HT-29 (cell line): ENCODE measurements around the gene PFKL. TPM values are rescaled to one million over a fixed set of nuclear protein-coding genes. Genes with fewer than 3 reads are reported as not detected.
A peak's percentile ranks its signal among the peaks of the same experiment; 100 is the strongest.

Experiments
- DNase-seq: peaks from one replicate; pipeline ENCODE4 v3.0.0-alpha.2; 2015; ENCODE audit warnings: low spot score
- total RNA-seq: library from RNA; depleted of rRNA; stranded (reverse); fragments of >200 nt; shearing (Covaris generic); gene quantifications from 2 replicates; pipeline ENCODE4 v1.2.3, GENCODE V29; 2014; rRNA removed

Gene PFKL
- total RNA-seq: 142 and 154 TPM in 2 replicates

DNA sequence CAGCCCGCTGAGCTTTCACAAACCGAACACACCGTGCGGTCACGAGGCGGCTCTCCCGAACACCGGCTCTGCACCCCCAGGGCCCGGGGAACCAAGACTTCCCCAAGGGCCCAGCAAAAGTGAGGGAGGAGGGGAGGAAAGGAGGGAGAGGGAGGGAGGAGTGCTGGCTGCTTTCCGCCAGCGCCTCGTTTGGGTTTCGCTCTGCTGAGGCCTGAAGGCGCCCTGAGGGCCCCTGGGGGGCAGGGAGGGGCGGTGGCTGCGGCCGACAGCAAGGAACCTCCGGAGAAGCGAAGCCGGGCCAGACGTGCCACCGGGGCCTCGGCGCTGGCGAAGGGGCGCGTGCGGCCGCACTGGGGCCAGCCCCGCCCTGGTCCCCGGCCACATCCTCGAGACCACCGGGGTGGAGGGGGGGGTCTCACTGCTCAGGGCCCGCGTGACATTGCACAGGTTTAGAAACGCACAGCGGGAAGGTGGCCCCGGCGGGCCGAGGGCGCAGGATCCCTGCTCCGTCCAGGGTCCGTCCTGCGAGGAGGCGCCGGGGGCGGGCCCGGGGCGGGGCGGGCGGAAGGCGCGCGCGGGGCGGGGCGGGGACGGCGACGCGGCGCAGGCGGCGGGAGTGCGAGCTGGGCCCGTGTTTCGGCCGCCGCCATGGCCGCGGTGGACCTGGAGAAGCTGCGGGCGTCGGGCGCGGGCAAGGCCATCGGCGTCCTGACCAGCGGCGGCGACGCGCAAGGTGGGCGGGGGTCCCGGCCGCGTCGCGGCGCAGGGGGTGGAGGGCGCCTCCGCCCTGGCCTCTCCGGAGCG, at the start of gene PFKL:
PFKL (plus strand) TSS at position 596 of the 804 bp plus-strand sequence; CDS start at position 649, 53 bp downstream.
- peak; percentile 25 for DNase-seq

DNA sequence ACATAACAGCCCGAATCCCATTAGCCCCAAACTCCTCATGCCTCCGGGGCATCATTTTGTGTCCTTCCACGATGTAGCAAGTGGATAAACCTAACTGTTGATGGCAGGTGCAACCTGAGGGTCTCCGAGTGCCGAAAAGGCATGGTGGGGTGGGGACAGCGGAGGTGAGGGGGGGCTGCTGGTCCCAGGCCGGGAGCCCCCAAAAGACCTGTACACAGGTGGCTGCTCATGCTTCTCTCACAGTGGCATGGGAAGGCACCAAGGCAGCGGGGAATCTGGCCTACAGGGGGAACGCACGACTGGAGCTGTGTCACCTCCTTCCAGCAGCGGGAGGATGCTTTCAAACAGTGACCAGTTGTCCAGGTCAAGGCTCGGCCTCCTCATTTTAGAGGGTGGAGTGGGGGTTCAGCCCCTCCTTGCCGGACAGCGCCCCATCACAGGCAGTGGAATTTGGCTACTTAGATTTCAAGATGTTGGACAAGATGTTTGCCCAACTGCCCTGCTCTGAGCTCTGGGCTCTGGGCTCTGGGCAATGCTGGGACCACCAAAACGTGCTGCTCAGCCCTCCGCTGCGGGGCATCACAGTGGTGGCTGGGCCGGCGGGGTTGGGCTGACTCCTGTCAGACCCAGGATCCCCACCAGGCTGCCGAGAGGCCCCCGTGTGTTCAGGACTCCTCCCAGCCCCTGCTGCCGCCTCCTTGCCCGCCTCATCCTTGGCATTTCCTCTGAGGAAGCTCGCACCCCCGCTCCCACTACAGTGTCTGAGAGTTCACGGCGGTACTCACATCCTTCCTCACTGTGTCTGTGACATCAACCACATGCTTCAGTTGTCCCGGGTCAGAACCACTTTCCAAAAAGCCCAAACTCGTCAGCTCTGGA, 45.8 kb upstream of the PFKL start:
- DNase-seq: no peak

DNA sequence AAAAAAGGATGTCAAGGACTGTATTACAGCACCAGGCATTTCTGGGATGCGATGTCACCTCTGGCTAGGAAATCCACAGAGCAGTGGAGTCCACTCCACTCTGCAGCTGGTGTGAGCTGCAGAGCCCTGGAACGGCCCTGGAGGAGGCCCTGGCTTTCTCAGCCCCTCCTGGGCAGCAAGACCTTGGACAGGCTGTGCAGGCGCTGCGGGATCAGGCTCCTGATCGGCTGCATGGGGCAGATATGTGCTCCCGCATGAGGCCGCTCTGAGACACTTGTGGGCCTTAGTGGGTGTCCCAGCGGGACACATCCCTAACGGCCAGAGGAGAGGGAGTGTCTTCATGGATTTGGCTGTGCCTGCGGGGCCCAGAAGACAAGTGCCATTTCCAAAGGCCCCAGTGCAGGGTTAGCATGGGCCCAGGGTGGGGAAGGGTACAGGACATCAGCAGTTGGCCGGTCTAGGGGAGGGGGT, 44.3 kb upstream of the PFKL start:
- no peak for DNase-seq

DNA sequence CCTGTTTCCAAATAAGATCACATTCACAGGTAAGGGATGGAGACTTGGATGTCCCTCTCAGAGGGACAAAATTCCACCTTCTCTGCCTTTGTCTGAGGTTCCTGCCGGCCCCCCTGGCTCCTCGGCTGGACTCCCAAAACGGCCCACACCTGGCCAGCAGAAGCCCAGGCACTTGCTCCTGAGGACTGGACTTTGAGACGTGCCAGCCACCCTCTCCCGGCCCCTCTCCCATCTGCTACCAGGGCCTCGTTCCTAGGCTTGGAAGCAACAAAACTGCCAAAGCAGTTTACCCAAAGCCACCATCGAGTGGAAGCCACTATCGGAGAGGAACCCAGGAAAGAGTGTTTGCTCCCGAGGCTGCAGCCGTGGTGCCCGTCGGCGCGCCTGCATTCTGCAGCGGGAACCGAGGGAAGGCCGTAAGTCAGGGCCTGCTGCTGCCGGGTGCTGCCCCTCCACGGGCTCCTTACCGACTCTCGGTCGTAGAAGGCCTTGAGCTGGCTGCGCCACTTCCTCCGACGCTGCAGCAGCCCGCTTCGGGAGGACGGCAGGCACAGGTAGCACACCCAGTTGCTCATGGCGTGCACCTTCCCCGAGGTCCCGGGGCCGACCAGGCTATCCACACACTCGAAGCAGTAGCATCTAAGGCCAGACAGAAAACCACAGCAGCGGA, 41.7 kb upstream of the PFKL start:
- no peak for DNase-seq

DNA sequence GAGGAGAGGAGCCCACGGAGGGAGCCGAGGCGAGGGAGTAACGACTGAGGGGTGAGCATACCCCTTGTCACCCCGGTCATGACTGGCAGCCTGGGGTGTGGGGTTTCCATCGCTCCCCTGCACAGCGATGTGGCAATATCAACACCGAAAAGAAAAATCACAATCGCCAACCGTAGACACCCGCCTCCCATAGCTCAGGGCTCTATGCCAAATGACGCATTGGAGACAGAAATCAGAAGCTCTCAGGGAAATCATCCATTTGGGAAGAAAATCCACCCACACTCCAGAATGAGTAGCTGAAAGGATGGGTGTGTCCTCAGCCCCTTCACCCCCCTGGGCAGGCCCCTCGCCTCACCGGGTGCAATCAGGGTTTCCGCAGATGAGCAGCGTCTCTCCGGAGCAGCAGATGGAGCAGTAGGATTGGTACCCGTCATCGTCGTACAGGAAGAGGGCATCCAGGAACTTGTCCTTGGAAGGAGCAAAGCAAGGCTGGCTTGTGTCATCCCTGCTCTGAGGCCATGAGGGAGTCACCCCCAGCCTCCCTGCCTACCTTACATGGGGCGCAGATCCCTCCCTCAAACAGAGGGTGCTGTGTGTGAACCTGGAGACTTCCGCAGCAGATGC, 40.7 kb upstream of the PFKL start:
- no peak for DNase-seq

DNA sequence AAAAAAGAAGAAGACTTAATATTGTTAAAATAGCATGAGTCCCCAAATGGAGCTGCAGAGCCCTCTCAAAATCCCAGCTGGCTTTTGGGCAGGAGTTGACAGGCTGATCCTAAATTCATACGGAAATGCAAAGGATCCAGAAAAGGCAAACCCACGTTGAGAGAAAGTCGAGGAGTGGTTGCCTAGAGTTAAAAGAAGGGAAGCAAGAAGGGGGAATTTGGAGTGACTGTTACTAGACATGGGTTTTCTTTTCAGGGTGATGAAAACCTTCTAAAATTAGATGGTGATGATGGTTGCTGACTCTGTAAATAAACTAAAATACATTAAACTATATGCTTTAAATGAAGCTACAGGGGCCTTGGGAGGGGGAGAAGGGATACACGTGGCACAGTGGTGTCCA, 39.8 kb upstream of the PFKL start:
- no peak for DNase-seq

DNA sequence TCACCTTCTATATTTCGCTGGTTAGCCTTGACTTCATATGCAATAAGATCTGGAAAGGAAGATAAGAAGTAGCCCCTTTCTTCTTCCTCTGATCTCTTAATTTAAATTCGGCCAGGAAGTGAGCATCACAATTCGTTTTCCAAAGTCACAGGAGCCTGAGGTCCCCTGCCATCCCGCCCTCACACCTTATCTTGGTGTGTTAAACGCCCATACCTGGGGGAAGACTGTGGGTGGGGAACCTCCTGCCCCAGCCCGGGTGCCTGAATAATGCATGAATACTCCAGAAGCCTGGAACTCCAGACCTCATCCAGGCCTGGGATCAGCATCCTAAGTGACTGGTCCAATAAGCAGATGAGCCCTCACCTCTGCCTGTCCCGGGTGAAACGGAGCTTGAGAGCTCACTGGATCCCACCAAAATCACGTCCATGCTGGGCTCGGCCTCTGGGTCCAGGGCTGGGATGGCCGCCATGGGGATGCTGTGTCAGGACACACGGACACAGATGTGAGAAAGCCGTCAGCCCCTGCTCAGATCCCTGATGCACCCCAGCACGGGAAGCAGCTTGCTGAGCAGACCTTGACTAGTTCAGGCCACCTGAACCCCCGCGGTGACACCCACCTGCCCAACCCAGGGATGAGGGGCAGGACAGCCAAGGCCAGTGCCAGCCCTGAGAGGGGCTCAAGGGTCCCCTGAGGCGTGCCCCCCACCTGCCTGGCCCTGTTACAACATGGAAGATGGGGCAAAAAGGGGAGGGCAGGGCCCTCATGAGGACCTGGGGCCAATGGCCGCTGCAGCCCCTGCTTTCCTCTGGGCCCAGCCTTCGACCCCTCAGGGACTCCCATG, 38.8 kb upstream of the PFKL start:
- DNase-seq: no peak

DNA sequence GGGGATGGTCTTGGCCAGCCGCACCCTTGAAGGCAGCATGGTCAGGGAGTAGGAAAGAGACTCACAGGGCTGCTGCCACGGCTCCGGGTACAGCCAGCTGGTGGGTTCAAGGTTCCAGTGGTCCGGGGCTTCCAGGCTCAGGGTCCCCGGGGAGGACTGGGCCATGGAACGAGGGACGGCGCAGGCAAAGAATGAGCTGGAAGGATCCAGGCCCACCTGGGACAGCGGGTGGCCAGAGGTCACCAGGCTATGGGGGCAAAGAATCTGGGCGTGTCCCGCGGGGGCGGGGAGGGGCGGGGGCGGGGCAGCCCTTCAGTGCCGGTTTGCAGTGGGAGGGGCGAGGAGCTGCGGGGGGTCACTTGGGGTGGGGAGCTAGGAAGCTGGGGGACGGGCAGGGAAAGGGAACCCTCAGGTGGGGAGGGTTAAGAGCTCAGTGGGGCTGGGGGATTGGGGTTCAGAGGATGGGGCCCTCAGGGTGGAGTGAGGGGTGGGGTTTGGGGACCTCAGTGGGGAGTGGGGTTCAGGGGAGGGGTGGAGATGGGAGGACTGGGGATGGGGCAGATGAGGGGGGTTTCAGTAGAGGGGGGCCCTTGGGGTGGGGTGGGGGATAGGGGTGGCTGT, 38.1 kb upstream of the PFKL start, which contains the start of gene DNMT3L:
DNMT3L (minus strand) TSS at position 223 of the 621 bp plus-strand sequence. CDS start 638 bp downstream, outside the sequence.
- DNase-seq: no peak

DNA sequence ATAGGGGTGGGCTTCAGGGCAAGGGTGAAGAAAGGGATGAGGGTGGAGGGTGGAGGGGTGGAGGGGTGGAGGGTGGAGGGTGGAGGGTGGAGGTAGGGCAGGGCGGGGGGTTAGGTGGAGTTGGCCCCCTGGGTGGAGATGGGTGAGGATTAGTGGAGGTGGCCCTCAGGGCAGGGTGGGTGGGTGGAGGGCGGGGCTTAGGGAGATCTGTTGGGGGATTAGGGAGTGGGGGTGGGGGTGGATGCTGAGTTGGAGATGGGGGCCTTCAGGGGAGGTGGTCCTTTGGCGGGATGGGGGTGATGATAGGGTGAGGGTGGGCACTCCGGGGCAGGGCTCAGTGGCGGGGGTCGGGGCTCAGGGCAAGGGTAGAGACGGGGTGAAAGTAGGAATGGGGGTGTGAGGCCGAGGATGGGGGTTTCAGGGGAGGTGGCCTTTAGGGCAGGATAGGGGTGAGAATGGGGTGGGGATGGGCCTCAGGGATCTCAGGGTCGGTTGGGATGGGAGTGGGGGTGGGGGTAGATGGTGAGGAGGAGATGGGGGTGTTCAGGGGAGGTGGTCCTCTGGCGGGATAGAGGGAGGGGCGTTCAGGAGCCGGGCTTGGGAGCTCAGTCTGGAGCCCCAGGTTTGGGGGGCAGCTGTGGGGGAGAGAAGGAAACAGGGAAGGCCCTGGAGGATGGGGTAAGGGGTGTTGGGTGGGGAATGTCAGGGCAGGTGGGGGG, 37.4 kb upstream of the PFKL start:
- no peak for DNase-seq

DNA sequence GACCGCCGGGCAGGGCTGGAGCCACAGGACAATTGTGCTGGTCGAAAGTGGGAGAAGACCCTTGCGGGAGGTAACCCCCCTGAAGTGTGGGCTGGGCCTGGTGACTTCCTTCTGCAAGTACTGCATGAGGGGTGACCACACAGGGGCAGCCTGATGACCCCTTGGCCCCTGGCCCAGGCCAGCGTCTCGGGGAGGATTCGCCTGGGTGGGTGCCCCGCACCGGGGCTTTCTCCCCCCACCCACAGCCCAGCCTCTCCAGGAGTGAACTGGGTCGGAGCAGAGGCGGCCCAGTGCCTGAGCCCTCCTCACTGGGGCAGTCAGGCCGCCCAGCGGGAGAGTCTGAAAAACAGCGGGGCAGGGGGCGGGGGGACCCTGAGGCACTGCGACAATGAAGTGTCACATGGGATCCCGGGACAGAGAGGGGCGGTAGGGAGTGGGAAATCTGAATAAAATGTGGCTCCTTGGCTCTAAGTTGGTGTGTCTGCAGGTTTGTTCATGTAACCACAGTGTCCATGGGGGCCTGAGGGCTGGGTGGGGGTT, 36.6 kb upstream of the PFKL start:
- DNase-seq: no peak

DNA sequence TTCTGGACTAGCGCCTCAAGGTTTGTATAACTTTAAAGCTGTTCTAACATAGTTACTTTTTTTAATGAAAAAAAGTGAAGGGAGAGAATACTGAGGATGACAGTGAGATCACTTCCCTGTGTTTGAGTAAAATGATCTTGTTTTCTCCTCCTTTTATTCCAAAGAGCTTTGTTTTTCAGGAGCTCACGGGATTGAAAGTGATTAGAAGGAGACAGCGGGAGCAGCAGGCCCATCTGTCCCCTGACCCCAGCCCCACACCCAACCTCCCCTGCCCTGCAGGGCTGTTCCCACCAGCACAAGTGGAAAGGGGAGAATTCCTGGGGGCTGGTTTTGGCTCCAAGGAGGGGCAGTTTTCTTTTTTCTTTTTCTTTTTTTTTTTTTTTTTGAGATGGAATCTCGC, 36.1 kb upstream of the PFKL start:
- no peak for DNase-seq

DNA sequence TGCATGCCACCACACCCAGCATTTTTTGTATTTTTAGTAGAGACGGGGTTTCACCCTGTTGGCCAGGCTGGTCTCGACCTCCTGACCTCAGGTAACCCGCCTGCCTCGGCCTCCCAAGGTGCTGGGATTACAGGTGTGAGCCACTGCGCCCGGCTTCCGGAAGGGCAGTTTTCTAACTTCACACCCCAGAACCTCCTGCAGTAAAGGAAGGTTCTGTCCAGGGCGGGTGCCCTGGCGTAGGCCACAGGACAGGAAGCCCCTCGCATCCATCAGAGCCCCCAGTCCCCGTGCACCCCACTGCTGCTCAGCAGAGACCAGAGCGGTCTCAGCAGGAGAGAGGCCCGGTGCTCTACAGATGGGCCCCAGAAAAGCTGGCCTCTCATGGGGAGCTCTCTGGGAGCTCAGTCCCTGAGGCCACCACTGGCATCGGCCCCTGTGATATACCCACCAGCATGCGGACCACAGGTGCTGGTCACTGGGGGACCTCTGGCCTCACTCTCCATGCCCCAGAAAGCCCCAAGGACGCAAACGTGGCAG, 34.1 kb upstream of the PFKL start:
- DNase-seq: no peak

DNA sequence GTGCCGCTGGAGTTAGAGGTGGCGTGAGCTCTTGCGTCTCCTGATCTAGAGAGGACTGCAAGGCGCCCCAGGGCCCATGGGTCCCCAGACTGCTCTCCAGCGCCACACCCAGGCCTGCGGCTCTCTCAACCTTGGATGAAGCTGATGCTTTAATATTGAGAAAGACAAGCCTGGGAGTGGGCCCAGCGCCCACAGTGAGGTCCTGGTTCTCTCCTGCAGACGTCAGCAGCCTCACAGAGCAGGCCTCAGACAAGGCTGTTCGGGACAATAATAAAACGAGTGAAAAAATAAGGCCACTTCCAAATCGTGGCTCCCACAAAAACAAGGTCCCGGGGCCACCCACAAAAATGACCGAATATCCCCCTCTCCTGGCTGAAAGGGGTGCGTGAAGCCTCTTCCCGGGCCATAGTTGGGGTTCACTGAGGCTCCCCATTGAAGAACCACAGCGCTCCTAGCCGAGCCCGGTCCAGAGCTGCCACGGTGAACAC, 32.2 kb upstream of the PFKL start:
- peak; percentile 9 for DNase-seq

DNA sequence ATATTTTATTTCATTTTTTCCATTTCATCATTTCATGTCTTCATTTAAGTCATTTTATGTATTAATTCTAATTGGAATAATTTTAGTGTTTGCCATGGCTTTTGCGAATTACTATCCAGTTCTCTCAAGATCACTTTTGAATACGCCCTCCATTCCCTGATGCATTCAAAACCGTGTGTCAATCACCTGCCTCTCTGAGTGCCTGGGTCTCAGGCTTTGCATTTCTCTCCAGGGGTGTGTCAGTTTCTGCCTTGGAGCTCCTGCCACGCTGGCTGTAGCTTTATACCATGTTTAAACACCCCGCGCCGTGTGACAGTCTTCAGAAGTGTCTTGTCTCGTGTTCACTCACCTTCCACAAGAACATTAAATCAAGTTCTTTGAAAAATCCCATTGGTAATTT, 30.8 kb upstream of the PFKL start:
- no peak for DNase-seq

DNA sequence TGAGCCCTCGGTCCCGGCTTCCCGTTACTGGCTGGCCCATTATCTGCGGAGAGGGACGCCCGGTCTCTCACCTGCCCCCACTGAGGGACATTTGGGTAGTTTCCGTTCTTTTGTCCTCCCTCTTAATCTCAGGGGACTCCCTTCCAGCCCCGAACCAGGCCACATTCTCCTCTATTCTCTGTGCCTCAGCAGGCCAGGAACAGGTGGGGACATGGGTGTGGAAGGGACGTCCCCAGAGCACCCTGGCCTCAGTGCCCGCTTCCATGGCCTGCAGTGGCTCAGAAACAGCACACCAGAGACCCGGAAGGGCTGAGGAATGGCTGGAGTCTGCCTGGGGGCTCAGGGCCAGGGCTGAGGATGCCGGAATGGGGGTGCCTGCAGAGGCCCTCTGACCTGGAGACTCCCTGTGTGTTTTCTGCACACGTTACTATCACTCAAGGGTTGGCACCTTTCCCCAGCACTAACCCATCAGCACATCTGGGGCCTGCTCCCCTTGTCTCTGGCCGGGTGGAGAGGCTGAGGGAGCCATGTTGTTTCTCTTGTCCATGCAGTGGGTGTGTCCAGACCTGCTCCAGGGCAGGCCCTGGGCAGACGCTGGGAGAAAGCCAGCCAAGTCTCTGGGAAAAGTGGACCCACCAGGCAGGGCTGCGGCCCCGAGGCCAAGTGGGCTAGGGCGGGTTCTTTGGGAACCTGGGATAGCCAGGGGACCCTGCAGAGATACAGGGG, 28.1 kb upstream of the PFKL start:
- no peak for DNase-seq

DNA sequence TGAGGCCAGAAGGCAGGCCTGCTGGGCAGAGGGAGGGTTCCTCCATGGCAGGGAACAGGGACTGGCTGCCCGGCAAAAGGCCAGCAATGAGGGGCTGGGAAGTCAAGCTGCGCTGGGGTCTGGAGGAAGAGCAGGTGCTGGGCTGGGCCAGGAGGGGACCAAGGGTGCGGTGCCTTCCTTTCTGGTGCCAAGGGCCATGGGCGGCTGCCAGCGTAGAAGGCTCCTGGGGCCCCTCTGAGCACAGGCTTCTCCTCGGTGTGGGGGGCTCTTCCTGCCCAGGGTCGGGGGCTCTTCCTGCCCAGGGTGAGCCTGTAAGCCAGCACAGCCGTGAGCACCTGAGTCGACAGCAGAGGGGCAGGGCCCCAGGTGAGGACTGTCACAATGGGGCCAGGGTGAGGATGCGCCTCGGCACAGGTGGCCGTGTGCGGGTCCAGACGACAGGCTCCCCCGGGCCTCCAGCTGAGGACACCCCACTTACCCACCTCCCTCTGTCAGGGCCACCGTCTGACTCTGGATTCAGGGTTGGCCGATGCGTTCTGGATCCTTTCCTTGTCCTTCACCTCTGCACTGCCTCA, 27.5 kb upstream of the PFKL start:
- no peak for DNase-seq

DNA sequence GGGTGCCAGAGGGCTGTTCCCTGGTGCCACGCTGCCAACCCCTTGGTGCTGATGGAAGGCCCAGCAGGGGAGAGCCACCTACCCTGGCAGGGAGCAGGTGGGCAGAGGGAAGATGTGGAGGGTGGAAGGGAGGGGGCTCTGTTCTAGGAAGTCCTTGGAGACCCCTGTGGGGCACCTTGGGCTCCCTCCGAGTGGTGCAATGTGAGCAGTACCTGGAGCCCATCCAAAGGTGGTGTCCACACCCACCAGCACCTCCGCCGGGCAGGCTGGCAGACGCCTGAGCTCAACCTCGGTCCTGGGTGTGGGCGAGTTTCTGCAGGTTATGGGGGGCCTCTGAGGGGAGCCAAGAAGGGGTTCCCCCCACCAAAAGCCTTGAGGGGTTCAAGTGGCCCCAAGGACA, 26.8 kb upstream of the PFKL start:
- no peak for DNase-seq

DNA sequence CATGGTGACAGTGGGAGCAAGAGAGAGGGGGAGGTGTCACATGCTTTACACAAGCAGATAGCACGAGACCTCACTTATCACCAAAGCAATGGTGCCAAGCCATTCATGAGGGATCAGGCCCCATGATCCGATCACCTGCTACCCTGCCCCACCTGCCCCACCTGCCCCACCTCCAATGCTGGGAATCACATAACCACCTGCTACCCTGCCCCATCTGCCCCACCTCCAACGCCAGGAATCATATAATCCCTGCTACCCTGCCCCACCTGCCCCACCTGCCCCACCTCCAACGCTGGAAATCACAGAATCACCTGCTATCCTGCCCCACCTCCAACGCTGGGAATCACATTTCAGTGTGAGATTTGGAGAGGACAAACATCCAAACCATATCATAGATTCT, 24.8 kb upstream of the PFKL start:
- no peak for DNase-seq
